PC-9 (cell line): ENCODE results near the gene NDUFB5.

ENCODE experiments used
- EZH2 ChIP-seq: fragments of 200-600 bp; sonication (generic); IDR thresholded peaks from 2 replicates; pipeline ENCODE4 v1.8.0; 2017; ENCODE audit warnings: antibody characterized with exemption, low read depth
- TF ChIP-seq, protein P1 (sequence below): fragments of 200-600 bp; sonication (generic); conservative IDR thresholded peaks from 2 replicates; pipeline ENCODE4 v1.6.1; 2017; ENCODE audit warnings: mixed run types, antibody characterized with exemption, mild to moderate bottlenecking, moderate library complexity

GRCh38 chr3:179651687-179652446, 47.3 kb downstream of the NDUFB5 start:
- no peak for TF ChIP-seq EZH2
- TF ChIP-seq, protein P1, sequence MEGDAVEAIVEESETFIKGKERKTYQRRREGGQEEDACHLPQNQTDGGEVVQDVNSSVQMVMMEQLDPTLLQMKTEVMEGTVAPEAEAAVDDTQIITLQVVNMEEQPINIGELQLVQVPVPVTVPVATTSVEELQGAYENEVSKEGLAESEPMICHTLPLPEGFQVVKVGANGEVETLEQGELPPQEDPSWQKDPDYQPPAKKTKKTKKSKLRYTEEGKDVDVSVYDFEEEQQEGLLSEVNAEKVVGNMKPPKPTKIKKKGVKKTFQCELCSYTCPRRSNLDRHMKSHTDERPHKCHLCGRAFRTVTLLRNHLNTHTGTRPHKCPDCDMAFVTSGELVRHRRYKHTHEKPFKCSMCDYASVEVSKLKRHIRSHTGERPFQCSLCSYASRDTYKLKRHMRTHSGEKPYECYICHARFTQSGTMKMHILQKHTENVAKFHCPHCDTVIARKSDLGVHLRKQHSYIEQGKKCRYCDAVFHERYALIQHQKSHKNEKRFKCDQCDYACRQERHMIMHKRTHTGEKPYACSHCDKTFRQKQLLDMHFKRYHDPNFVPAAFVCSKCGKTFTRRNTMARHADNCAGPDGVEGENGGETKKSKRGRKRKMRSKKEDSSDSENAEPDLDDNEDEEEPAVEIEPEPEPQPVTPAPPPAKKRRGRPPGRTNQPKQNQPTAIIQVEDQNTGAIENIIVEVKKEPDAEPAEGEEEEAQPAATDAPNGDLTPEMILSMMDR: no peak
